GM21786 (cell line): ENCODE results near the gene CLEC16A.

Experiments used
- ATAC-seq: cut with Tn5 transposase; IDR thresholded peaks from one replicate; pipeline ENCODE4 v1.9.1; 2021; ENCODE audit not compliant: unreplicated experiment

The CLEC16A gene

DNA sequence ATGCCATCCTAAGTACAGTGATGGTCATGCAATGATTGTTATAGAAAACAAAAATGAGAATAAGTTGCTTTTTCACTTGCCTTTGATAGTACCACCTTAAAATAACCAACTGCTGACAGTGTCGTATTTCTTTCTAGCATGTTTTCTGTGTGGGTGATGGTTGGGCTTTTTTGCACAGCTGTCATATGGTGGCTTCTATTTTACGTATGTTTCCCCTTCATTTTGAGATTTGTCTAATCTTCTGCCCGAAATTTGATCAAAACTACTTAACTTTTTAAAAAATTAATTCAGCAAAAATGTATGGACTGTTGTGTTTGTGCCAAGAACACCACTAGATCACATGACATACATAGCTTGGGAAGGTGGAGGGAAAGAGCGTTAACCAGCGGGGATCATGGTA lies 90.7 kb downstream of the CLEC16A start:
- ATAC-seq, result no peak

DNA sequence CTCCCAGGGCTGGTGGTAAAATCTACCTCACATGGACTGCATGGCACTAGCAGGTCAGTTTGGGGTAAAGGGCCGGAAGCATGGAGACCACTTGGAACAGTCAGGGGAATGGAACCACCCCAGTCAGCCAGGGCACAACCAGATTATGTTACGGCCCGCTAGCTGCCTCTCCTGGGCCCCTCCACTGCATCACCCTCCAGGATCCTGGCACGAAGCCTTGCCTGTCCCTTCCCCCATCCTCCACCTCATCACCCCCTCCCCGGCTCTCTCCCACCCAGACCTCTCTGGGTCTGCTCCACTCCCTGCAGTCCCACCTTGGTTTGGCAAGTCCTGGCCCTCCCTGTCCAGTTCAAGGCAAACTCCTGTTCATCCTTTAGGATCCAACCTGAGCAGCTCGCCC lies 91.7 kb downstream of the CLEC16A start:
- no peak for ATAC-seq

DNA sequence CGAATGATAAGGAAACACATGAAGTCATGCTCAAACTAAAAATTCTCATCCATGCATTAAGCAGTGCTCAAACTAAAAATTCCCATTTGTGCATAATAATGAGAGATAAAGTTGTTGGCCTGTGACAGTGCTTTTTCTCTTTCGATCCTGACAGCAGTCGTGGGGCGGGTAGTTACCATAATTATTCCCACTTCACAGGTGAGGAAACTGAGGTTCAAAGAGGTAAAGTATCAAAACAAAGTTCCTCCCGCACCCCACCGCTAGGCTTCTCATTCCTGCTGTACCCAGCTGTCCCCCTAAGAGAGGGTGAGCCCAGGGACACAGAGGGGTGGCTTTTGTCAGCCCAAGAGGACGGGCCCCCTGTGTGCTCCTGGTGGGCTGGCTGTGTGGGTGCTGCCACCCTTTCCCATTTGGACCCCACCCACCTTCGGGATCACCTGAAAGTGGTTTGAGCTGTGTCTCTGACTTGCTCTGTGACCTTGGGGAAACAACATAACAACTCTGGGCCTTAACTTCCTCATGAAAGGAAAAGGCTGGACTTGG lies 92.6 kb downstream of the CLEC16A start:
- ATAC-seq, result no peak

DNA sequence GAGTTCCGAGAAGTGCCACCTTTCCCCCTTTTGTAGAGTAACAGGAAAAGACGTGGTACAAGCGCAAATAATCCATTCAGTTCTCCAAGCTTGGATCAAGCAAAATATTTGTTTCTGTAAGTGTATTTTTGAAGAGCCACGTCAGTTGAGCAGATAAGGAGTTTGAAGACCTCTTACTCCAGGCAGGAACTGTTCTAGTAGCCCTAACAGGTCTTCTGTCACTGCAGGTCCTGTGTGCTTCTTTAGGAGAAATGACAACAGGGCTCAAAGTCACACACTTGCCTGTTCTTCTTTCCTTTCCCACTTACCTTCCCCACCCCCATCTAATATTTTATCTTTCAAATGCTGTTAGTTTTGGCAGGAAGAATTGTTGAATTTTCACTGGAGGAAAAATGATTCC lies 93.9 kb downstream of the CLEC16A start:
- no peak for ATAC-seq

DNA sequence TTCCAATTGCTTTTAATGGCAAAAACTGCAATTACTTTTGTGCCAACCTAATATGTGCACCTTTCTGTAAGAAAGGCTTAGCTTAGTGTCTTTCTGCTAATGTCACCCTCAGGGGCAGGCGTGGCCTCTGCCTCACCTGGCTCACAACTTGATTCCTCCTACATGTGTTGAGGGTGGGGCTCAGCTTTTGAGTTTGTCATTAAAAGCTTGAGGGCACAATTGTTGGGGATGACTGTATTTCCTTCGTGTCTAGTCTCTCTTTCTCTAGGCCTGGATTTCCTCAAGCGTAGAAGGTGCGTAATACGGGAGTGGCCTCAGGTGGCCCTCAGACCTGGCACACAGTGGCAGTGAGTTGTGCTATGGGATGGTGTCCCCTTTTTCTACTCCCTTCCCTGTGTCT lies 94.4 kb downstream of the CLEC16A start:
- no peak for ATAC-seq

DNA sequence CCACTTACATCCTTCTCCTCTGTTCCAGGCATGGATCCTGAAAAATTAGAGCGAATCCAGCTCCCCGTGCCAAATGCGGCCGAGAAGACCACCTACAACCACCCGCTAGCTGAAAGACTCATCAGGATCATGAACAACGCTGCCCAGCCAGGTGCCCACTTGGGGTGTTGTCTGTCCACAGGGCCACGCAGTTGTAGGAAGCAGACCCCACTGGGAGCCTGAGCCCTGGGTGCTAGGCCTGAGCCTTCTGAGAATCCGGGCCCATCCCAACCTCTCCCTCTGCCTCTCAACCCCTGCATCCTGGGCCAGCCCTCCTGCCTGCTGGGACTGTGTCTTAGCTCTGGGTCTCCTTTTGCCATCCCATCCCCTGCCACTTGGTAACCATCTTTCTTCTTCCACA lies 95.4 kb downstream of the CLEC16A start:
- ATAC-seq, result no peak

DNA sequence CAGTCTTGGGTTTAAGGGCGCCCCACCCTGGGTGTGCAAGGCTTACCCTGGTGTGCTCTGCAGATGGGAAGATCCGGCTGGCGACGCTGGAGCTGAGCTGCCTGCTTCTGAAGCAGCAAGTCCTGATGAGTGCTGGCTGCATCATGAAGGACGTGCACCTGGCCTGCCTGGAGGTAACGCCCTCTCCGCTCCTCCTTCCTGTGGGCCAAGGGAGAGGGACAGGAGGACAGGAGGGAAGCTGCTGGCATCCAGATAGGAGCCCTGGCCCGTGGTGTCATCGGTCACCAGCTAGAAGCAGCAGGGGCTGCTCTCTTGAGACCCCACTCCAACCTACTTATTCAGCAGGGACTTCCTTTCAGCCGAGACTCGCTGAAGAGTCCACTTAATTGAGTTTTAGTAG lies 97.8 kb downstream of the CLEC16A start:
- no peak for ATAC-seq

DNA sequence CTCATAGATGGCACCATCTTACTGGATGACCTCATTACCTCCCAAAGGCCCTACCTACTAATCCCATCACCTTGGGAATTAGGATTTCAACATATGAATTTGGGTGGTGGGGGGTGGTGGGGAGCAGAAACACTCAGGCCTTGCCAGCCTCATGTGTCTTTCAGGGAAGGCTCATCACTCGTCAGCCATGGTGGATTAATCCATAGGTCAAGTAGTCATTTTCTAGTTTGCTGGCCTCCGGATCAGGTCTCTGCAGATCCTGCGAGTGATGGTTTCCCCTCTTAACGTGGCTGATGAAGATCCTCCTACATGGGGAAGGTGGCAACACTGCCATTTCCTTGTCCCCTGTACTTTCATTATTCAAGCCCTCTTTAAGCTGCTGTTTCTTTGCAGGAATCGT lies 101.1 kb downstream of the CLEC16A start:
- ATAC-seq, result no peak

DNA sequence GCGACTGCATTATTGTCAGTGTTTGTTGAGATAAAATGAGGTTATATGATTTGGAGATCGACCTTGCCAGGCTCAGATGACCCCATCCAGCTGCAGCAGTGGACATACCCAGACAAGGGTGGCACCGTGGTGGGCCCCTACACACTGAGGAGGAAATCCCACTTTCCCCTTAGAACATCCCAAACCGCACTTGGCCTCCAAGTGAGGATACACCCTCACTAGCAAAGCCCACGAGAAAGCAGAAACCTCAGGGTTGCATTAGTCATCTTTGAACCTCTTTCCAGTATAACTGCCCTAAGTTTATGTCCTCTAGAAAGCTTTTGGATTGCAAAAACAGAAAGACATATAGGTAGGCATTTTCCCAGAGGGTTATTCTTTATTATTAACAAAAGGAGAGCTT lies 101.5 kb downstream of the CLEC16A start:
- no peak for ATAC-seq

DNA sequence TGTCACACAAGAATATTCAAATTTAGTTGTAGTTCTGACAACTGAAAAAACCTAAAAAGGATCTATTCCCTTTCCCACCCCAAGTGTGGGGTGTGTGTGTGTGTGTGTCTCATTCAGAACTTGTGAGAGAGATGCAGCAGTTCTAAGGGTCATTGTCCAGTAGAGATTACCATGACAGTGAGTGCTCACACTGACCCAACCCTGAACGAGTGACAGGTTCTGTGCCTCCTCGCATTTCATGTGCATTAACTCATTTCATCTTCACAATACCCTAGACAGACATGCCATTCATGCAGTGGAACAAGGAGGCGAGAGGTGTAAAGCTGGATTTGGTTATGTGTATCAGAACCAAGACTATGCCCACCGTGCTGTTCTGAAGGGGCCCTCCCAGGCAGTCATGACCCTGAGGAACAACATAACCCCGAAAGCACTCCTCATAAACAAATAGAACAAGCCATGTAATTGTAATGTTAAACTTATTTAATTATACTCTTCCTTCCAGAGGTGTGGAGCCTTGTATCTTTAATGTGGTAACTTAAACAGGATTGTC lies 102.1 kb downstream of the CLEC16A start:
- ATAC-seq, result no peak

DNA sequence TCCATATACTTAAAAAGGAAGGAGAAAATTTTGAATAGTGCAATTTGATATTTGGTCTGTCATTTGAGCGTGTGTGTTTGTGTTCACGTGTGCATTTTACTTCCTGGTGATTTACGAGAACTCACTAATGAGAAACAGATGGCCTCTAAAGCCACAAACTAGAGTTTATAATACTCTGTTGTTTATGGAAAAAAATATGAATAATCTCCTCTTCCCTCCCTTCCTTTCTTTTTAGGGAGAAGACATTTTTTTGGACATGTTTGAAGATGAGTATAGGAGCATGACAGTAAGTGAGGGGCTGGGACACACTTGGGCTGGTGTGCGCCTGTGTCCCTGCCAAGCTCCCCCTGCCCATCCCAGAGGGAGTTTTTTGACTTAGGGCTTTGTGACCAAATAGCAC lies 102.7 kb downstream of the CLEC16A start:
- no peak for ATAC-seq

DNA sequence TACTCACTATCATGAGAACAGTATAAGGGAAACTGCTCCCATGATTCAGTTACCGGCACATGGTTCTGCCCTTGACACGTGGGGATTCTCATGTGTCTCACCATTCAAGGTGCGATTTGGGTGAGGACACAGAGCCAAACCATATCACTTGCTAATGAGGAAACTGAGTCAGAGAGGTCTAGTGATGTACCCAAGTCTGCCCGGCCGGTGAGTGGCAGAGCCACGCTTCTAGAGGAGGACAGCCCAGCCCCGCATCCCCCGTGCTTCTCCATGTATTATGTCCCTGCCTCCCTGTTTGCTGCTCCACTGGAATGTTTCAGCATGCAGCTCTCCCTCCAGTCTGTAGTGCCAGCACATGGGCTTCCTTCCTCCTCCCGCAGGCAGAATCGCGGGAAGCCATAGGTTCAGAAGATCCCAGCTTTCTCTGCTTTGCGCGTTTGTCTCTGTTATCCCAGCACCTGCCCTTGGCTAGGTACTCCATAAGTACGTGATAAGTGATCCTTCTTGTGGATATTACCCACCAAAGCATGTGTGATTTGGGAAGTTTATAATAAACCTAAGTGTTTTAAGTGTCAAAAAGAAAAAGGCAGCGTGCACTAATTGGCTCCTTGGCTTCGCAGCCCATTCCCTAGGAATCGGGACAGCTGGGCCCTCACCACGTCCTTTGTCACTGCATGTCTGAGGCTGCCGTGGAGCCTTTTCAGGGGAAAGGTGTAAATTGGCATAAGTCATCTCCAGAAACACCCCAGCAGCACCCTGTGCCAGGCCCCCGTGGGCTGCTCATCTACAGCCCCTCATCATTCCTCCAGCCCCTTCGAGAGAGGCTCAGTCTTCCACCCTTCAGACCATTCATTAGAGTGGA lies 103.8 kb downstream of the CLEC16A start:
- ATAC-seq, result no peak

DNA sequence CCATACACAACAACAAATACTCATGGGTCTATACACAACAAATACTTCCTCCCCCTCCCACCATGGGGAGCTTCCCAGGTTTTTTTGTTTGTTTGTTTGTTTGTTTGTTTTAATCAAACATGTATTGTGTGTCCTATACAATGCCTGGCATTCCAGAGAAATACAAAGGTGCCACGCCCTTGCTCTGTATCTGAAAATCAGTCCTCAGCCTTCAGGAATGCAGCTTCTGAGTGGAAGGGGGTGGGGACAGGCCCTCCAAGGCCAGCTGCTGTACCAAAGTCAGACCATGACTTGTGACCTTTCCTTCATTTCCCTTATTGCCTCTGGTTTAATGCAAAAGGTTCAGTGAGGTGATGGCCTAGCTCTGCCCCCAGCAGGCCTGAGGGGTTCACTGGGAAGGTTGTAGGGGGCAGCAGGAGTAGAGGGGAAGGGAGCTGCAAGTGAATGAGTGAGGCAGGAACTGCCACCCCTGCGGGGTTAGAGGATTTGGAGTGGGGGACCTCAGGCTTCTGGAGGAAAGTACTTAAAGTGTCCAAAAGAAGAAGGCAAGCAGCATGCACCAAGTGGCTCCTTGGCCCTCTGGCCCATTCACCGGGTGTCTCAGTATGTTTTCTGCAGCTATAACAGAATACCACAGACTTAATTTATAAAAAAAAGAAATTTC lies 105.2 kb downstream of the CLEC16A start:
- no peak for ATAC-seq

DNA sequence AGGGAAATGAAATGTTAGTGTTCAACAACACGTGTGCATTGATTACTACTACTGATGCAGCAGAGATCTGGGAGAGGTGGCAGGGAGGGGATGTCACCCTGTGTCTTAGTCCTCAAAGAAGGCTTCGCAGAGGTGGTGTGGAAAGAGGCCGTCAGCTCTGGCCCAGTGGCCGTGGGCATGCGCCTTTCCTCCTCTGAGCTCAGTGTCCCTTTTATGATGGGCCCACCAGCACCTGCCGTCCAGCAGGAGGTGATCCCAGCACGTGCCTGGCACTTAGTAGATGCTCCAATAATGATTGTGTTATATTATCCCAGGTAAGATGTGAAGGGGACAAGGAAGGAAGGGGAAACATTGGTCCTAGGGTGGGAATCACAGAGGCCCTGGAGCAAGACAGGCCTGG lies 106.2 kb downstream of the CLEC16A start:
- no peak for ATAC-seq

DNA sequence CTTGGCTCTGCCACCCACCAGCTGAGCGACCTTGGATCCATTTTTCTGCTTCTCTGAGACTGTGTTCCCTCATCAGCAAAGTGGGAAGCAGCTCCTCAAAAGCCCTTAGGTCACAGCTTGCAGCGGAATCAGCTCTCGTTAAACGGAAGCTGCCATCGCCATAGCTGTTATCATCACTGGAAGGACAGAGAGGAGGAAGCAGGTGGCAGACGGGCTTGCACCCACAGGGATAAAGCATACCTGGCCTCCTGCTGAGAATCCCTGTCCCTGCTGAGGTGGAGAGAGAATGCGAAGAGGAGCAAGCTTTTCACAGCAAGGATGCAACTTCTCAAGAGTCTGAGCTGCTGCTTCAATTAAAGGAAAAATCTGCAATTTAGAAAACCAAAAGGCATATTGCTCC lies 106.6 kb downstream of the CLEC16A start:
- ATAC-seq, result no peak

DNA sequence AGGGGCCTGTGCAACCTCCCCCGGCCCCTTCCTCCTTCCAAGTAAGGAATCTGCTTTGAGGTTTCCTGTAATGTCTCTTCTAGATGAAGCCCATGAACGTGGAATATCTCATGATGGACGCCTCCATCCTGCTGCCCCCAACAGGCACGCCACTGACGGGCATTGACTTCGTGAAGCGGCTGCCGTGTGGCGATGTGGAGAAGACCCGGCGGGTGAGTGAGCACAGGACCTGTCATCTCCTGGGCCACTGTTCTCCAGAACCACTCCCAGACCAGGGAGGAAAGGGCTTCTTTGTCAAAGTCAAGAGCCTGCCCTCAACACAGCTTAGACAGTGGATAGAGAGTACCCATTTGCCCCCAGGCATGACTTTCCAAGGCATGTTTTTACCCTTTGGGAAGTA lies 107.1 kb downstream of the CLEC16A start:
- ATAC-seq, result no peak

DNA sequence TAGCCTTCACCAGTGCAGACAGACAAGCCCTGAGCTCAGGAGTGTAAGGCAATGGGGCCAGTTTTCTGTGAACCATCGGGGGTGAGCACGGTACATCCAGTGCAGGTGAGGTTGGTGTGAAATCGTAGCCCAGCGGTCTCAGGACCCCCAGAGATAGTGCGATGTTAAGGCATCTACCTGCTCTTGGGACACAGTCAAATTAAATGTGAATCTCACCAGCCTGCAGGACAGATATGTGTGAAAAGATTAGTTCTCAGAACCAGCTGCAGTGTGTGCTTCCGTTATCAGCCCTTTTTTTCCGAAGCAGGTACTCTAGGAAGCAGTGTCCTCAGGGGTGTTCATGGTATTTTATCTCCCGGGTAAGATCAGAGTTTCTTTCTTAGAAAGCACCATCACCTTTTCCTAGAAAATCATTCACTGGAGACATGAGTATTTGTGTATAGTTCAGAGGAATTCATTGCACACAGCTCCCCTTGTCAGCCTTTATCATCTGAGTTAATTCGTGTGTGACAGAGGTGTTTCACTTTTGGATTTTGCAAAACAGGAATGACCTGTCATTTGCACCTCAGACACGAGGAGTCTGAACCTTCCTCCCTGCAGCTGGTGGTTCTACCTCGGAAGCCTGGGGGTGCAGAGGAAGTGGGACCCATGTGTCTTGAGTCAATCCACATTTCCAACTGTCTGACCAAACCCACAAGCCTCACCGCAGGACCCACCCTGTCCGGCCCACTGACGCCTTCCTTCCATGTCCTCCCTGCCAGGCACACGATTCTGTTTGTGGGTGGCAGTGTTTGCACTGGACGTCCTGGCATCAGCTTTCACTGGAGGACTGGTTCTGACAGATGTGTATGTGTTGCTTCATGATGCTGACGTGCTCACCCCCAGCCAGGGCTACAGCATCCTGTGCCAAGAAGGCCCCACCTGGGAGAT lies 107.8 kb downstream of the CLEC16A start:
- peak; percentile 56 for ATAC-seq

DNA sequence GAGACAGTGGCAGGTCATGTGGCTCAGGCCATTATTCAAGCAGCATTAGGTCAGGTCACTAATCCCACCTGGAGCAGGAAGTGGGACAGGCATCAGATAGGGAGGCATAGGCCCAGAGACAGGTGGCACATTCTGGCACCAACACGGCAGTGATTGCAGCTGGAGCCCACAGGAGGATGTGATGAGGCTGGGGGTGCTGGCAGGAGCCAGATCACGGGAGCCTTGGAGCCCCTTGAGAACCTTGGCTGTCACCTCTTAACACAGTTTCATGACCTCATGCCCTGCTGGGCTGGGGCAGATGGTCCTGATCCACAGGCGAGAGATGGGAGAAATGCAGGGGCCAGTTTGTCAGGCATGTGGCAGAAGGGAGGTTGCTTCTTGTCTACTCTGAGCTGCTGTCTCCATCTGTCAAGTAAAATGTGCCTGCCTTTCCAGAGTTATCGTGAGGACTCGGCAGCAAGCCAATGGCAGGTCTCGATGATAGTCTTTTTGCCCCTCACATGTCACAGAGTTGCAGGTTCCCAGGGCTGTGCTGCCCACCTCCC lies 109.6 kb downstream of the CLEC16A start:
- ATAC-seq, result no peak

DNA sequence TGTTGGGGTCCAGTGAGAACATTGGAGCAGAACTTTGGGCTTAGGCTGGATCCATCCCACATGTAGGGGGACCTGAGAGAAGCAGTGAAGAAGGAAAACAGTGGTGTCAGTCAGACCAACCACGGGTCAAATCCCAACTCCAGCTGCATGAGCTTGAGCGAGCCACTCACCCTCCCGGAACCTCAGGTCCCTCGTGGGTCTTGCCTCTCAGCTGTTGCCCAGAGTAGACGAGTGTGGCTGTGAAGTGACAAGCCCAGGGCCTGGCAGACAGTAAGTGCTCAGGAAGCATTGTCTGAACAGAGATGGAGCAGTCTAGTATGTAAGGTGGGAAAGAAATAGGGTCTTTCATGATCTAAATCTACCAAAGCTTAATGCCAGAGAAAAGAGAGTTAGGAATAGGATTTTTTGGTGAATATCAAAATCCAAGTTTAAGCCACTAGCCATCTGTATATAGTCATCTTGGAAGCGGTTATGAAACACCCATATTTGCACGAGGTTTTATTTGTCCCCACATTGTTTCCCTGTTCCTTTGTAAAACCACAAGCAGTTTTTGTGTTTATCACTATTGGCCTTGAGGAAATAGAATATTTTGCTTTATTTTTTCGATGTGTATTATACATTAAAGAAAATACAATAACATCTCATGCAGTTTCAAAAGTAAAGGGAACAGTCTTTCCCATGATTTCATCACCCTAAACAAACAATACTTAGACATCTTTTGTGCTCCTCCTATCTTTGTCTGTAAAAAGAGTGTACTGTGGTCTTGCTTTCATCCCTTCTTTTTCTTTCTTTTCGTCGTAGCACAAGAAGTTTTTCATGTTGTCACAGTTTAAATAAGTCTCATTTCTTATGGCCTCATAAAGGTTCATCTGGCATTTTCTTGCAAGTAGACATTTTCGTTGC lies 112.0 kb downstream of the CLEC16A start:
- no peak for ATAC-seq
